Erythroblast (primary cell): ENCODE measurements around the gene SERPINB4.

Source experiments
- GATA1 ChIP-seq: IDR thresholded peaks from 2 replicates; pipeline ENCODE4 v1.6.1; 2011; ENCODE audit warnings: low read depth, mild to moderate bottlenecking, control low read depth, low read length, moderate library complexity
- POLR2A ChIP-seq: IDR thresholded peaks from 2 replicates; pipeline ENCODE4 v1.6.1; 2011; ENCODE audit warnings: mild to moderate bottlenecking, low read length

- TF ChIP-seq POLR2A (no peak), GATA1 (no peak)
Observed at GRCh38 chr18:63677500-63678225, 33.6 kb upstream of the SERPINB4 start.
